Thyroid gland (tissue), 4 donors: Measurements from ENCODE around the gene C1orf122. TPM values are rescaled to one million over a fixed set of nuclear protein-coding genes. Genes with fewer than 3 reads are reported as not detected.

Source experiments
- DNase-seq, 2 donors: peaks; one replicate each; pipeline ENCODE4 v3.0.0-alpha.2; 2019
- H3K27ac ChIP-seq, 3 donors: fragments of 200-600 bp; sonication (generic); 1 replicate in 2 of 3; 2 replicates in 1 of 3; pipeline ENCODE4 v1.5.1; 2016 to 2019; ENCODE audit warnings: mild to moderate bottlenecking in 1 of 3, moderate library complexity in 1 of 3
- H3K27me3 ChIP-seq: fragments of 200-600 bp; sonication (generic); one replicate; pipeline ENCODE4 v1.5.1; 2019
- H3K36me3 ChIP-seq, 2 donors: fragments of 200-600 bp; sonication (generic); one replicate each; pipeline ENCODE4 v1.5.1; 2016 to 2019
- H3K4me1 ChIP-seq, 2 donors: fragments of 200-600 bp; sonication (generic); one replicate each; pipeline ENCODE4 v1.5.1; 2017 to 2019
- H3K4me3 ChIP-seq, 3 donors: fragments of 200-600 bp; sonication (generic); replicated peaks in 1 of 3; 1 replicate in 2 of 3; 2 replicates in 1 of 3; pipeline ENCODE4 v1.5.1; 2016; ENCODE audit warnings: mild to moderate bottlenecking in 1 of 3
- H3K9me3 ChIP-seq: fragments of 200-600 bp; sonication (generic); one replicate; pipeline ENCODE4 v1.5.1; 2017
- CTCF ChIP-seq, 6 experiments: fragments of 200-600 bp in 3 of 6; fragments of 450-650 bp in 3 of 6; sonication (generic) in 3 of 6; IDR thresholded peaks; one replicate each; pipeline ENCODE4 v1.5.1; 2016 to 2019; ENCODE audit warnings: antibody characterized with exemption in 6 of 6, mild to moderate bottlenecking in 2 of 6, inconsistent platforms in 1 of 6, moderate library complexity in 1 of 6
- POLR2A ChIP-seq, 2 donors: fragments of 450-650 bp; IDR thresholded peaks; one replicate each; pipeline ENCODE4 v1.6.1; 2017; ENCODE audit warnings: antibody characterized with exemption in 2 of 2, mild to moderate bottlenecking in 2 of 2, moderate library complexity in 1 of 2
- WGBS, 2 donors: methylation state at CpG; one replicate each; pipeline ENCODE4 v1.1.5; 2017; 5-methylcytosine and 5-hydroxymethylcytosine counted together
- intact Hi-C: fragments of 100-400 bp; cut with DNase I; formaldehyde crosslinking; loops from one replicate; pipeline ENCODE4 v1.15.1; 2023
- total RNA-seq, 4 donors: library from RNA; depleted of rRNA; stranded (reverse); fragments of >200 nt; gene quantifications; one replicate each; pipeline ENCODE4 v1.2.3, GENCODE V29; 2016

The C1orf122 gene
- total RNA-seq, result 100 to 1,000 TPM in 1 of 4 donors, 10 to 100 TPM in 3; 35.4 to 164 (median 69.9) TPM

GRCh38 chr1:37807555-37808368, at the start of gene C1orf122, which contains the start of gene YRDC:
C1orf122 (plus strand) TSS chr1:37807790; CDS start chr1:37808405, 615 bp downstream.
YRDC (minus strand) TSS chr1:37808208; CDS start chr1:37808180, 28 bp downstream.
- Histone ChIP-seq H3K27me3 (no peaks in the 10 kb centered on the region), H3K9me3 (no peaks in the 10 kb centered on the region), H3K4me3 (peak within 1 kb of the TSS; percentile 84 to 86 (median 85)), H3K27ac (peak within 1 kb of the TSS; percentile 80 to 97 (median 88)), H3K36me3 (peaks cover 32 to 35% of the 10 kb centered on the region in 2 donors), H3K4me1 (peaks cover 13 to 17% of the 10 kb centered on the region in 2 donors)
- 0 to 1% methylated on average over 12 to 24 of the region's 95 CpGs for WGBS, 2 donors
- TF ChIP-seq POLR2A (IDR thresholded peaks at IDR 0.05) (peak; percentile 30 to 80), CTCF (IDR thresholded peaks at IDR 0.05) (no peak)
- peak; percentile 94 to 95 for DNase-seq
- intact Hi-C loops, result loop anchor here (5.0 to 10.0 kb wide), 3 partner anchors 55 to 213 kb away; partner anchors contain the start of genes CDCA8 and GNL2

GRCh38 chr1:37759451-37759850, 48.1 kb upstream of the C1orf122 start:
- Histone ChIP-seq H3K27me3 (peaks cover 8% of the 10 kb centered on the region), H3K36me3 (no peaks in the 10 kb centered on the region), H3K9me3 (no peaks in the 10 kb centered on the region), H3K4me1 (no peaks in the 10 kb centered on the region), H3K4me3 (no peak overlapping the region), H3K27ac (no peak overlapping the region)
- 79% methylated on average over 2 of the region's 2 CpGs for WGBS, 2 donors
- intact Hi-C loops, result no loop called here
- no peak for DNase-seq
- TF ChIP-seq CTCF (IDR thresholded peaks at IDR 0.05), result no peak
- TF ChIP-seq POLR2A (IDR thresholded peaks at IDR 0.05), result no peak

- DNase-seq, result no peak
- peaks cover 10% of the 10 kb centered on the region for H3K27me3 ChIP-seq
- H3K4me3 ChIP-seq, result no peak overlapping the region
- intact Hi-C loops, result no loop called here
- TF ChIP-seq POLR2A (IDR thresholded peaks at IDR 0.05), result no peak
- no peak for TF ChIP-seq CTCF (IDR thresholded peaks at IDR 0.05)
- no peaks in the 10 kb centered on the region for H3K36me3 ChIP-seq
- H3K27ac ChIP-seq, result no peak overlapping the region
- 57 to 66% methylated on average over 20 to 30 of the region's 68 CpGs for WGBS, 2 donors
- no peaks in the 10 kb centered on the region for H3K4me1 ChIP-seq
- H3K9me3 ChIP-seq, result no peaks in the 10 kb centered on the region
These were observed 46.0 kb upstream of the C1orf122 start for GRCh38 chr1:37761416-37762095.

- no peaks in the 10 kb centered on the region for H3K36me3 ChIP-seq
- intact Hi-C loops, result no loop called here
- 67 to 73% methylated on average over 2 of the region's 2 CpGs for WGBS, 2 donors
- no peak overlapping the region for H3K4me3 ChIP-seq
- H3K4me1 ChIP-seq, result no peaks in the 10 kb centered on the region
- DNase-seq, result no peak
- no peak for TF ChIP-seq POLR2A (IDR thresholded peaks at IDR 0.05)
- no peak for TF ChIP-seq CTCF (IDR thresholded peaks at IDR 0.05)
- peaks cover 10% of the 10 kb centered on the region for H3K27me3 ChIP-seq
- H3K27ac ChIP-seq, result no peak overlapping the region
- no peaks in the 10 kb centered on the region for H3K9me3 ChIP-seq
These were observed 45.1 kb upstream of the C1orf122 start for GRCh38 chr1:37762516-37762915.
